ENCODE data around the gene DYNAP.

The DYNAP gene, protein sequence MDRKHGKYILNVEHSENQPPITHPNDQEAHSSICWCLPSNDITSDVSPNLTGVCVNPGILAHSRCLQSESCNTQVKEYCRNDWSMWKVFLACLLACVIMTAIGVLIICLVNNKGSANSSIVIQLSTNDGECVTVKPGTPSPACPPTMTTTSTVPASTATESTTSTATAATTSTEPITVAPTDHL

GRCh38 chr18:54590945-54591344, at the start of gene DYNAP:
DYNAP (plus strand) TSS chr18:54591245; CDS start chr18:54591283, 38 bp downstream.
- no peak for DNase-seq

DNA sequence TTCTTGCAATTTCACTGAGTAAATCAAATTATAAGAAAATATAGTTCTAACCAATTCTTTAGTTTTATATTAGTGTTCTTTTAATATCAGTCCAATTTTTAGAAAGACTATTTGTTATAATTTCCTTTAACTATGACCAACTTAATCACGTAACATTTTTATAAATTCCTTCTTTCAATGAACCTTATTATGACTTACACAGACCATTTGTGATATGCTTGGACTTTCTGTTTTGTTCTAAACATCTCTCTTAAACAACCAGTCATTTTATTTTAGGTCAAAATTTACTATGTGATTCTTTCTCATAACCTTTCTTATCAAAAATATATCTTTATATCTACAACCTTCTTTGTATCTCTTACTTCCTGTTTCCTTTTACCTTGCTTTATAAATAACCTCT, 39.5 kb upstream of the DYNAP start:
- no peak for DNase-seq

- no peak for DNase-seq
These were observed 35.8 kb upstream of the DYNAP start for GRCh38 chr18:54555286-54555685.

GRCh38 chr18:54555996-54556395, 35.0 kb upstream of the DYNAP start:
- DNase-seq: no peak

DNA sequence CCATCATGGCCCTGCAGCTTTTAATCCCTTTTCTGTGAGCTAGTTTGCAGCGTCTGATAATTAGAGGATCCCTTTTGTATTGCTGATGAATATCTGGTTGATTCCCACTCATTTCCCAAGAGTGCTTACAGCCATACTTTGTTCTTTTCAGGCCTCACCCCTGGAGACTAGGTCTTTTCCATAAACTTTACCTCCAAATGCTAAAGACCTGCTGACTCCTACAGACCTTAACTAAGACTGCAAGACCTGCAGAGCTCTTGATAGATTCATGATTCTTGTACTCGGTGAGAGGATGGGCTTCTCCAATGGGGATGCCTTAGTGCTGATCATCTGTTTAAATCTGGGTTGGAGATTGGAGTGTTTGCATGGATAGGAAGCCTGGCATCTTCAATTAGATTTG, 33.1 kb upstream of the DYNAP start:
- no peak for DNase-seq

GRCh38 chr18:54558609-54559585, 32.1 kb upstream of the DYNAP start:
- peak; percentile 16 for DNase-seq

DNA sequence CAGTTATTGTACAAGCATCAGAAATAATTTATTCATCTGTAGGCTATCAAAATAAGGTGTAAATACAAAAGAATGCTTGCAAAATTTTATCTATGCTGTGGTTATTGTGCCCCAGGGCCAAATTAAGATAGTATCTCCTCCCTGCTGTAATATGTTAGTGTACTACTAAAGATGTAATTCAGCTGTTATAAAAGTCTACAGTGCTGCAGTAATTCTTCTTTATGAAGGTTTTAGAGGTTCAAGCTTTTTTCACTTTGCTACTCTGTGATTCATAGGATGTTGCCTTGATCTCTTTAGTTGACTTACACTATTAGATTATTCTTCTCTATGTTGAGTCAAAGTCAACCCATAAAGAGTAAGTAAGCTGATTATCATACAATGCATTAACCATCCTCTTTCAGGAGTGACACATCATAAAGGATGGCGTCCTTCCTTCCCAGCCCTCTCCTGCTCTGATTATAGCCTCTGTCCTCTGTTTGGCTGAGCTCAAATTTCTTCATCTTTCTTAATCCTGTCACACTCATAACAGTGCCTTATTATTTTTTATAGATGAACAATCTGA, 29.3 kb upstream of the DYNAP start:
- no peak for DNase-seq

DNA sequence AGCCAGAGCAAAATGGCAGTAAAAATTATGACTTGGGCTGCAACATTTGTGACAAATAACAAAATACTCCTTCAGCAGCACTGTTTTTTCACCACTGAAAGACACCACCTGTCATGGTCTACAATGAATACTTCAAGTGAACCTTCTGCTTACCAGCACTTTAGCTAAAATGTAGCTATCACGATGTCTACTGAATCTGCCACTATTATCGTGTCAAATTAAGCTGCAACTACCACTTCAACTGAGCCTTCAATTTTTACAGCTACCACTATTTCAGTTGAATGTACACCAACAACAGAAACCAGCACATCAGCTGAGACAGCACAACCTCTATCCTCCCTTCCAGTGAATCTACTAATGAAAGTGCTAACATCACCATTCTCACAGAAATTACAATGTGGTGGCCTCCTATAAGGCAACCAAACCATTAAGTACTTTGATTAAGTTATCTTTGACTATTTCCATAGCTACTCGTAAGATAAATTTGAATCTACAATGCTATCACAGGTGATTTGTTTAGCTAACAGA, 10.8 kb upstream of the DYNAP start:
- DNase-seq: no peak

- DNase-seq: no peak
These were observed 7.0 kb upstream of the DYNAP start for GRCh38 chr18:54584065-54584464.

DNA sequence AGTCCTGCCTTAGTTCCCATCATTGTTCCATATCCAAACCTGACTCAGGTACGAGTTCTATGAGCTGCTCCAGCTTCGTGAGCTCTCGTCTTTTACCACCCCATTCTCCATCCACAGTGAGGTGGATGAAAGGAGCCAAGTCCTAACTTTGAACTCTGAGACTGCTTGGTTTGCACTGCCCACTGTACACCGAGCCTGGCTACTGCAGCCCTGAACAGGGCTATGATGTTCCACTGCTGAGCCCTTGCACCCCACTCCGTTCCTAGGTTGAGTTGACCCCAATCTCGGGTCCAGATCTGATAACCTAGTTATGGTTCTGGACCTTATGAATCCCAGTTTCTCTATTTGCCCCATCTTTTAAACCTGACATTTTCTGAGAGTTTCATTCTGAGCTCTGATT, 5.3 kb upstream of the DYNAP start:
- no peak for DNase-seq

DNA sequence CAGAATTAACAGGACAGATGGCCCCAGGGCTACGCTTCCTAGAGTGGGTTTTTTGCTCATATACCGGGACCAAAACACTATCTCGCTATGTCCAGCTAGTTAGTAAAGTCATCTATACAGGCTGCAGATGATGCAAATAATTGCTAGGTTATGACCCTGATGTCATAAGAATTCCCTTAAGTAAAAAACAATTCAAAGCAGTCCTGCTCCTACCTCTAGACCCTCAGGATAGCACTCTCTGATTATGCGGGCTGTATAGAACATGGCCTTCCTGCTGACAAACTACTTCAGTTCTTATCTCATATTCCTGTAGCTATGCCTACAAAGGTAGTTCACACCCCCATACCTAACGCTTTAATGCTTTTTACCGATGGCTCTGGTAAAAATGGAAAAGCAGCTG, 13.2 kb downstream of the DYNAP start:
- DNase-seq: no peak

DNA sequence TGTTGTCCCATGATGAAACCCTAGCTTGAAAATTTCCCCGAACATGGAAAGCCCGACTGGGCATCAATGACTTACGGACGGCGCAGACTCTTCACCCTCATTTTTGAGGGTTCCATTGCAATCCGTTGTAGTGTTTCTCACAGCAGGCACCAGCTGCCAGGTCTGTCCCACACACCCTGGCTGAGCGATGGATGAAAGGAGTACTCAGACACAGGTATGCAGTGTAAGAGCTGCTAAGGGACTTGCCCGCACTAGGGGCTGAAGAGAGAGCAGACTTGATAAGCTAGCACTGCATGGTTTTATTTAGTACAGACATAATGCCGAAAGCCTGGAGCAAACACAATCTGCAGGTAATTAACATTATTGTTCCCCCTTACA, 15.8 kb downstream of the DYNAP start:
- DNase-seq: no peak

DNA sequence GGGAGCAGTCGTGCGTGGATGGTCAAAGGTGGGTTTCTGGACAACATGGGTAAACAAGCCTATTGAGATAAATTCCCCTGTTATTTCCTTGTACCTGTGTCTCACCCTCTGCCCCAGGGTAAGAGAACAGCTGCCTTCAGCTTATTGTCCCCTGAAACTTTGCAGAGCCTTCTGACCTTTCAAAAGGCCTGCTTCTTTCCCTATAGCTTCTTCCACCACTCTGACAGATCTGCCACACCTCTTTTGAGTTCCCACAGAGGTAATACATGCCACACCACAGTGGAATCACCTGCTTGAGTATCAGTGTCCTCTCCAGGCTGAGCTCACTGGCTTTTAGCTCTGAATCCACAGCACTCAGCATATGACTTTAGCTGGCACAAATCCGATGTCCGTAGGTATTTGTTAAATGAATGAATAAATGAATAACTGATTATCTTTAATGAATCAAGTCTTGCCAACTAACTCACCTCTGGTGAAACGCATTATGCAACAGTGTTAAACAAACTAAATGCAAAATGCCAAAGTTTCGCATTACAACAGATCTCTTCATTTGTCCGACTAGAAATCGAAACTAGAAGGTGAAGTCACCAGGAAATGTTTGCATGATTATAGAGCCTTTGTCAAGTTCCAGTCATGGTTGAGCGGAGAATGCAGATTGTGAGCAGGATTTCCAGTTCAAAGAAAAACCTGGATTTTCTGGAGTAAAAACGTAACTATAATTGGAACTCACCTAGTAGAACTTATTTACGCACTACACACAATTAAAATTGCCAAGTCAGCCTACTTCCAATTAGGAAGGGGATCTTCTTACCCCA, 16.4 kb downstream of the DYNAP start:
- no peak for DNase-seq

- DNase-seq: no peak
These were observed 17.1 kb downstream of the DYNAP start for GRCh38 chr18:54608028-54608642.

GRCh38 chr18:54611816-54612215, 20.8 kb downstream of the DYNAP start:
- DNase-seq: no peak

DNA sequence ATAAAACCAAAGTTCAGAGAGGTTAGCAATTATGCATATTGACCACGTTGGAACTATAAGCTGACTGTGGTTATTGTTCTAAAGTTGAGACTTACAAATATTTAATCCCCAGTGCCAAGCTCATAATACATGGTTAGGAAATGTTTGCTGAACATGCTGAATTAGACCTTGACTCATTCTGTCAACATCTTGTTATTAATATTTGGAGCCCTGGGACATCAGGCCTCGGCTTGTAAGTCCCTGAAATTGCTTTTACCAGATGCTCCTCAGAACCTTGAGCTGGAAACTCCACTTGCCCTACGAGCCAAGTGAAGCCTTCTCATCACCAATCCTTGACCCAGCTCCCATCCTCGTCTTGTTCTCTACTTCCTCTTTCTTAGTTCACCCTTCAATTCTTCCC, 21.2 kb downstream of the DYNAP start:
- DNase-seq: no peak

DNA sequence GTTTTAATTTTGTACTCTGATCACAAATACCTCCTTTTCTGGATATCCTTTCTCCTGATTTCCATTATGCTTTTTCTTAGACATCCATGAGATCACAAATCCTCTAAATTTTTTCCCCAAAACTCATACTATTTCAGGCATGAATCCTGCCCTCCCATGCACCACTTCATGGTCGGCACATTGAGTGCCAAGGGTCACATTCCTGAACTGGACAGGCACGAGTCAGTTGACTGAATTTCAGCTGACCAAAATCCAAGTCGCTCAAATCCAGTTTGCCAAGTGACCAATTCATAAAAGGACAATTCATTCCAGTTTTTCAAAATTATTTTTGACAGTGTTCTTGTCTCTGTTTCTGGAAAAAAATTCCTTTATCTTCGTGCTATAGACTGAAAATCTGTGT, 22.1 kb downstream of the DYNAP start:
- DNase-seq: no peak

DNA sequence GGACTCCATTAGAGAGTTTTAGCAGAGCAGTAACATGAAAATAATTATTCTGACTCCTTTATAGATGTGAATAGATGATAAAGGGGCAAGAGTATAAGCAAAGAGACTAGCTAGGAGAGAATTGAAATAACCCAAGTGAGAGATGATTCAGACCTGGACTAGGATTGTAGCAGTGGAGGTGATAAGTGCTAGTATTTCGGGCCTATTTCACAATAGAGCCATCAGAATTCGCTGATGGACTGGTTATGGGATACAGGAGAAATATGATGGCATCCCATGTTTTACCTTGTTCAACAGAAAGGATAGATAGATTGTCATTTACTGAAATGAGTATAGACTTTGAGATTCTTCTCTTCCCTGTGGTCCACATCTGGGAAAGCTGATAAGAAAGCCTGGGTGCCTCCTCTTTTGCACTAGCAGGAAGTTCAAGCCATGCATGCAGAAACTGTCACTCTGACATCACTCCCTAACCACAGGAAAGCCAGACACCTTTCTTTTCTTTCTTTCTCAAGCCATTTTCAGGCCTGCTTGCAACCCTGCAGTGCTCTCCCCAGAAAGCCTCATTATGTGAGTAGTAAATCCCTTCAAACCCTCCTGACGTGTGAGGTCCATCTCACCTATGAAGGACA, 25.3 kb downstream of the DYNAP start:
- no peak for DNase-seq

DNA sequence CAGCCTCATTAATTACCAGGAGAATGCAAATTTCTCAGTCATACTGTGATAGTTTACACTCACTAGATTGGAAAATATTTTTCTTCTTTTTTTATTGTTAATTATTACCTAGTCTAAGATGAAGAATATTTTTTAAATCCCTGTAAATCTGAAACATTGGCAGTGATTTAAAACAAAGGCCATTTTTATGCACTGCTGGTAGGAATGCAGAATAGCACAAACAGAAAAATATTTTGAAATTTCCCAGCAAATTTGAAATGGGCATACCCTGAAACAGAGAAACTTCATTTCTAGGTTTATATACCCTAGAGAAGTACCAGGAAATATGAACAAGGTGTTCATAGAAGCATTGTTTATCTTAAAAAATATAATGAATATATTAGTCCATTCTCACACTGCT, 31.0 kb downstream of the DYNAP start:
- no peak for DNase-seq

DNA sequence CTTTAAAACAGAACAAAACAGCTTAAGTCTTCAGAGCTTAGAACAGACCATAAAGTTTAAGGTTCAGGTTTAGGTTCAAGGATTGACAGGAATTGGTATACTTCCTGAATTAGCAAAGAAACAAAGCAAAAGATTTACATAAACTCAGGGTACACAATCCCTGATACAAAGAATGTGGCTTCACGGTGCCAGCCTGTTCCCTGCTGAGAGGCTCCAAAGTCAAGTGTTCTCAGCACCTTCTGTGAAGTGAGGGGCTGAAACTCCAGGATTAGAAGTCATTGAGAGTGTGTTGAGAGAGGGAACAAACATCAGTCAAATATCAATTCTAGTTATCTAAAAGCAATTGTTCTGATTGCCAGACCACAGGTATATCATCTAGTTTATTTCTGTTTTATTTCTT, 35.7 kb downstream of the DYNAP start:
- no peak for DNase-seq

GRCh38 chr18:54630963-54631362, 39.9 kb downstream of the DYNAP start:
- no peak for DNase-seq

DNA sequence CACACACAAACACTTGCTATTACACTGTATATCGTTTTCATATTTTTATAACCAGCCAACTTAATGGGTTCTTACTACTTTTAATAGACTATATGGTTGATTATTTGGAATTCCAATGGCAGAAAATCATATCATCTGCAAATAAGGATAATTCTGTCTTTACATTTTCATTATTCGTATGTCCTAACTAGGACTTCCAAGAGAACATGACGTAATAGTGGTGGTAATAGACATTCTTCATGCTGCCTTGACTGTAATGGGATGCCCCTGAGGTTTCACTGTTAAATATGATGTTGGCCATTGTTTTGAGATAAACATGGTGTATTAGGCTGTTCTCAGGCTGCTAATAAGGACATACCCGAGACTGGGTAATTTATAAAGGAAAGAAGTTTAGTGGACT, 45.2 kb downstream of the DYNAP start:
- no peak for DNase-seq

Data from CD4-positive, alpha-beta T cell treated with Interleukin-12 subunit alpha and Interleukin-12 subunit beta, for 1 hour (primary cell).